ENCODE measurements around the gene NTNG1. TPM values are rescaled to one million over a fixed set of nuclear protein-coding genes. Genes with fewer than 3 reads are reported as not detected.

Gene NTNG1
- total RNA-seq, 1 donor from 2014 or later: 0.83 TPM

- no peaks in the 10 kb centered on the region for H3K36me3 Mint-ChIP-seq
Measured at GRCh38 chr1:107145637-107146036, 4.8 kb downstream of the NTNG1 start.

GRCh38 chr1:107147843-107148242 is 7.0 kb downstream of the NTNG1 start:
- Mint-ChIP-seq H3K27ac (no peak overlapping the region), H3K4me1 (peaks cover 3% of the 10 kb centered on the region), H3K36me3 (no peaks in the 10 kb centered on the region), H3K4me3 (no peak overlapping the region), H3K9me3 (no peaks in the 10 kb centered on the region), H3K27me3 (ENCODE audit: low read depth) (peaks cover 19% of the 10 kb centered on the region)
- no peak for TF ChIP-seq CTCF (IDR thresholded peaks at IDR 0.05; ENCODE audit: unreplicated experiment)
- DNase-seq (ENCODE audit: low spot score in 2 of 2, unreplicated experiment in 2 of 2): no peak

More at GRCh38 chr1:107145637-107146036, 4.8 kb downstream of the NTNG1 start:
- Mint-ChIP-seq H3K4me1 (peaks cover 7% of the 10 kb centered on the region), H3K9me3 (no peaks in the 10 kb centered on the region), H3K27ac (no peak overlapping the region), H3K27me3 (ENCODE audit: low read depth) (peaks cover 33% of the 10 kb centered on the region), H3K4me3 (no peak overlapping the region)
- DNase-seq (ENCODE audit: low spot score in 2 of 2, unreplicated experiment in 2 of 2): no peak
- no peak for TF ChIP-seq CTCF (IDR thresholded peaks at IDR 0.05; ENCODE audit: unreplicated experiment)

GRCh38 chr1:107149946-107150345 is 9.1 kb downstream of the NTNG1 start:
- TF ChIP-seq CTCF (IDR thresholded peaks at IDR 0.05; ENCODE audit: unreplicated experiment): no peak
- peaks cover 3% of the 10 kb centered on the region for H3K4me1 Mint-ChIP-seq
- DNase-seq (ENCODE audit: low spot score in 2 of 2, unreplicated experiment in 2 of 2): no peak
- no peaks in the 10 kb centered on the region for H3K36me3 Mint-ChIP-seq
- H3K27ac Mint-ChIP-seq: no peak overlapping the region
- H3K4me3 Mint-ChIP-seq: no peak overlapping the region
- no peaks in the 10 kb centered on the region for H3K9me3 Mint-ChIP-seq
- H3K27me3 Mint-ChIP-seq (ENCODE audit: low read depth): peaks cover 11% of the 10 kb centered on the region

GRCh38 chr1:107151295-107151694 is 10.5 kb downstream of the NTNG1 start:
- Mint-ChIP-seq H3K9me3 (no peaks in the 10 kb centered on the region), H3K27ac (no peak overlapping the region), H3K27me3 (ENCODE audit: low read depth) (peaks cover 5% of the 10 kb centered on the region)

GRCh38 chr1:107152395-107152794 is 11.6 kb downstream of the NTNG1 start:
- Mint-ChIP-seq H3K9me3 (no peaks in the 10 kb centered on the region), H3K4me1 (peaks cover 3% of the 10 kb centered on the region), H3K4me3 (no peak overlapping the region), H3K27ac (no peak overlapping the region), H3K36me3 (no peaks in the 10 kb centered on the region), H3K27me3 (ENCODE audit: low read depth) (peaks cover 5% of the 10 kb centered on the region)
- DNase-seq (ENCODE audit: low spot score in 2 of 2, unreplicated experiment in 2 of 2): no peak
- TF ChIP-seq CTCF (IDR thresholded peaks at IDR 0.05; ENCODE audit: unreplicated experiment): no peak

More at GRCh38 chr1:107151295-107151694, 10.5 kb downstream of the NTNG1 start:
- H3K4me3 Mint-ChIP-seq: no peak overlapping the region
- no peak for TF ChIP-seq CTCF (IDR thresholded peaks at IDR 0.05; ENCODE audit: unreplicated experiment)
- no peaks in the 10 kb centered on the region for H3K36me3 Mint-ChIP-seq
- peaks cover 3% of the 10 kb centered on the region for H3K4me1 Mint-ChIP-seq
- no peak for DNase-seq (ENCODE audit: low spot score in 2 of 2, unreplicated experiment in 2 of 2)

- no peak for DNase-seq (ENCODE audit: low spot score in 2 of 2, unreplicated experiment in 2 of 2)
- H3K27me3 Mint-ChIP-seq (ENCODE audit: low read depth): peaks cover 1% of the 10 kb centered on the region
- H3K27ac Mint-ChIP-seq: no peak overlapping the region
- H3K36me3 Mint-ChIP-seq: no peaks in the 10 kb centered on the region
- H3K4me3 Mint-ChIP-seq: no peak overlapping the region
- peaks cover 3% of the 10 kb centered on the region for H3K4me1 Mint-ChIP-seq
- H3K9me3 Mint-ChIP-seq: no peaks in the 10 kb centered on the region
- no peak for TF ChIP-seq CTCF (IDR thresholded peaks at IDR 0.05; ENCODE audit: unreplicated experiment)
Measured at GRCh38 chr1:107153014-107153413, 12.2 kb downstream of the NTNG1 start.
